OCI-LY1 (cell line): Measurements from ENCODE around the gene LDLRAD3.

Experiments
- H2AFZ ChIP-seq: fragments of 200-600 bp; sonication (generic), shearing (Covaris generic); 2 replicates; pipeline ENCODE4 v1.6.0; 2014; ENCODE audit warnings: antibody characterized with exemption, mild to moderate bottlenecking, low read length
- H3F3A ChIP-seq: fragments of 200-600 bp; sonication (generic), shearing (Covaris generic); 2 replicates; pipeline ENCODE4 v1.6.0; 2014; ENCODE audit warnings: mild to moderate bottlenecking, antibody characterized with exemption, low read length, moderate library complexity; ENCODE audit not compliant: insufficient read depth
- H3K27ac ChIP-seq: fragments of 200-600 bp; sonication (generic); 2 replicates; pipeline ENCODE4 v1.5.1; 2014; ENCODE audit warnings: low read length, mixed run types, mild to moderate bottlenecking, low read depth; ENCODE audit not compliant: poor library complexity, severe bottlenecking
- H3K27me3 ChIP-seq: fragments of 200-600 bp; sonication (generic); 2 replicates; pipeline ENCODE4 v1.6.0; 2014; ENCODE audit warnings: antibody characterized with exemption, mild to moderate bottlenecking, low read length, moderate library complexity; ENCODE audit not compliant: insufficient read depth
- H3K36me3 ChIP-seq: fragments of 200-600 bp; sonication (generic); 2 replicates; pipeline ENCODE4 v1.6.1; 2014; ENCODE audit warnings: mild to moderate bottlenecking, antibody characterized with exemption, low read length, moderate library complexity, mixed read lengths; ENCODE audit not compliant: insufficient read depth
- H3K4me1 ChIP-seq: fragments of 200-600 bp; sonication (generic); 2 replicates; pipeline ENCODE4 v1.5.1; 2014; ENCODE audit warnings: mild to moderate bottlenecking, low read length, moderate library complexity; ENCODE audit not compliant: insufficient read depth, severe bottlenecking
- H3K4me2 ChIP-seq: fragments of 200-600 bp; sonication (generic), shearing (Covaris generic); 2 replicates; pipeline ENCODE4 v1.6.1; 2014; ENCODE audit warnings: low read length
- H3K4me3 ChIP-seq: fragments of 200-600 bp; sonication (generic); 2 replicates; pipeline ENCODE4 v1.5.1; 2014; ENCODE audit warnings: low read length, low read depth, mild to moderate bottlenecking, mixed read lengths; ENCODE audit not compliant: poor library complexity, severe bottlenecking
- H3K79me2 ChIP-seq: fragments of 200-600 bp; shearing (Covaris generic); 2 replicates; pipeline ENCODE4 v1.6.1; 2016; ENCODE audit warnings: mixed run types, low read length, mixed read lengths; ENCODE audit not compliant: insufficient read depth
- H3K9ac ChIP-seq: fragments of 200-600 bp; sonication (generic), shearing (Covaris generic); 2 replicates; pipeline ENCODE4 v1.6.1; 2014; ENCODE audit warnings: mild to moderate bottlenecking, low read length, mixed read lengths
- H3K9me2 ChIP-seq: fragments of 200-600 bp; sonication (generic), shearing (Covaris generic); 2 replicates; pipeline ENCODE4 v1.6.1; 2014; ENCODE audit warnings: low read depth, mild to moderate bottlenecking, low read length, mixed read lengths
- H3K9me3 ChIP-seq: fragments of 200-600 bp; shearing (Covaris generic); 2 replicates; pipeline ENCODE4 v1.6.1; 2014; ENCODE audit warnings: low read length, mixed read lengths
- H4K20me1 ChIP-seq: fragments of 200-600 bp; sonication (generic), shearing (Covaris generic); 2 replicates; pipeline ENCODE4 v1.6.0; 2016; ENCODE audit warnings: mild to moderate bottlenecking, low read length; ENCODE audit not compliant: insufficient read depth
- CTCF ChIP-seq: fragments of 200-600 bp; sonication (generic), shearing (Covaris generic); IDR thresholded peaks from 2 replicates; pipeline ENCODE4 v1.5.1; 2017; ENCODE audit warnings: mild to moderate bottlenecking, antibody characterized with exemption, low read length, moderate library complexity, mixed read lengths
- EZH2 ChIP-seq: fragments of 200-600 bp; sonication (generic), shearing (Covaris generic); IDR thresholded peaks from 2 replicates; pipeline ENCODE4 v1.8.0; 2017; ENCODE audit warnings: borderline replicate concordance, mixed run types, mild to moderate bottlenecking, antibody characterized with exemption, low read length, moderate library complexity, mixed read lengths

LDLRAD3 gene

GRCh38 chr11:36060926-36061325 lies 117.1 kb downstream of the LDLRAD3 start:
- no peak overlapping the region for H3K27ac ChIP-seq
- no peaks in the 10 kb centered on the region for H3K79me2 ChIP-seq
- no peaks in the 10 kb centered on the region for H3K27me3 ChIP-seq
- H3K36me3 ChIP-seq: no peaks in the 10 kb centered on the region
- no peaks in the 10 kb centered on the region for H3K9me2 ChIP-seq
- H3K4me2 ChIP-seq: no peak overlapping the region
- H3K9ac ChIP-seq: no peak overlapping the region
- no peak overlapping the region for H2AFZ ChIP-seq
- no peaks in the 10 kb centered on the region for H3F3A ChIP-seq
- TF ChIP-seq CTCF: no peak
- TF ChIP-seq EZH2: no peak
- H3K4me3 ChIP-seq: no peak overlapping the region
- no peaks in the 10 kb centered on the region for H4K20me1 ChIP-seq
- H3K4me1 ChIP-seq: no peaks in the 10 kb centered on the region
- no peaks in the 10 kb centered on the region for H3K9me3 ChIP-seq

GRCh38 chr11:36061471-36061870 lies 117.6 kb downstream of the LDLRAD3 start:
- no peak overlapping the region for H3K27ac ChIP-seq
- H3K4me3 ChIP-seq: no peak overlapping the region
- H3K27me3 ChIP-seq: no peaks in the 10 kb centered on the region
- H3F3A ChIP-seq: no peaks in the 10 kb centered on the region
- TF ChIP-seq CTCF (no peak), EZH2 (no peak)
- no peaks in the 10 kb centered on the region for H3K36me3 ChIP-seq
- no peak overlapping the region for H2AFZ ChIP-seq
- H3K79me2 ChIP-seq: no peaks in the 10 kb centered on the region
- H3K9me2 ChIP-seq: no peaks in the 10 kb centered on the region
- no peak overlapping the region for H3K4me2 ChIP-seq
- H3K9ac ChIP-seq: no peak overlapping the region
- no peaks in the 10 kb centered on the region for H4K20me1 ChIP-seq
- no peaks in the 10 kb centered on the region for H3K9me3 ChIP-seq
- H3K4me1 ChIP-seq: no peaks in the 10 kb centered on the region

- no peak overlapping the region for H3K4me2 ChIP-seq
- H3K4me1 ChIP-seq: no peaks in the 10 kb centered on the region
- no peaks in the 10 kb centered on the region for H3K79me2 ChIP-seq
- H3F3A ChIP-seq: no peaks in the 10 kb centered on the region
- H3K9me3 ChIP-seq: 0 out of 2 replicates have a peak, but pooled peaks cover 4% of the 10 kb centered on the region
- no peak overlapping the region for H3K4me3 ChIP-seq
- no peak overlapping the region for H3K9ac ChIP-seq
- H3K36me3 ChIP-seq: no peaks in the 10 kb centered on the region
- TF ChIP-seq CTCF: no peak
- TF ChIP-seq EZH2: no peak
- H3K27ac ChIP-seq: no peak overlapping the region
- H3K9me2 ChIP-seq: no peaks in the 10 kb centered on the region
- H4K20me1 ChIP-seq: no peaks in the 10 kb centered on the region
- no peaks in the 10 kb centered on the region for H3K27me3 ChIP-seq
- no peak overlapping the region for H2AFZ ChIP-seq
Measured at GRCh38 chr11:36062796-36063365, 119.0 kb downstream of the LDLRAD3 start.
